COLO668 (cell line): ENCODE results near the gene ZBTB7B.
A peak's percentile ranks its signal among the peaks of the same experiment; 100 is the strongest.

Source experiments
- DNase-seq: peaks from one replicate; lab custom pipeline; 2025; ENCODE audit not compliant: unreplicated experiment; lab: John Stamatoyannopoulos, UW

The ZBTB7B gene

GRCh38 chr1:155003227-155003765 is 694 bp downstream of the ZBTB7B start:
- DNase-seq: peak; percentile 57

GRCh38 chr1:155003766-155004351 is 1.3 kb downstream of the ZBTB7B start:
- DNase-seq: peak; percentile 57

GRCh38 chr1:155004352-155005075 is 1.9 kb downstream of the ZBTB7B start:
- no peak for DNase-seq

GRCh38 chr1:155005076-155006011 is 2.7 kb downstream of the ZBTB7B start:
- DNase-seq: peak; percentile 32

GRCh38 chr1:155006601-155007101 is 4.0 kb downstream of the ZBTB7B start:
- no peak for DNase-seq

- no peak for DNase-seq
These were observed 4.7 kb downstream of the ZBTB7B start for GRCh38 chr1:155007251-155007828.

GRCh38 chr1:155008015-155008941 is 5.7 kb downstream of the ZBTB7B start:
- DNase-seq: no peak

- DNase-seq: no peak
These were observed 6.7 kb downstream of the ZBTB7B start for GRCh38 chr1:155009221-155009711.

- DNase-seq: no peak
These were observed 7.1 kb downstream of the ZBTB7B start for GRCh38 chr1:155009742-155010141.

GRCh38 chr1:155010211-155010918 is 7.8 kb downstream of the ZBTB7B start:
- no peak for DNase-seq

GRCh38 chr1:155011004-155011416 is 8.4 kb downstream of the ZBTB7B start:
- no peak for DNase-seq

- no peak for DNase-seq
These were observed 8.9 kb downstream of the ZBTB7B start for GRCh38 chr1:155011437-155012025.

- no peak for DNase-seq
These were observed 9.5 kb downstream of the ZBTB7B start for GRCh38 chr1:155012026-155012546.

- DNase-seq: no peak
These were observed 10.4 kb downstream of the ZBTB7B start for GRCh38 chr1:155012776-155013602.

- DNase-seq: no peak
These were observed 11.0 kb downstream of the ZBTB7B start for GRCh38 chr1:155013632-155014031.

GRCh38 chr1:155014709-155015508 is 12.3 kb downstream of the ZBTB7B start:
- DNase-seq: no peak
